Measurements from ENCODE around the gene AADACL3. TPM values are rescaled to one million over a fixed set of nuclear protein-coding genes. Genes with fewer than 3 reads are reported as not detected.

Gene AADACL3
- total RNA-seq, 2 experiments from 2014 or later = not detected

GRCh38 chr1:12734651-12735050 is 18.7 kb downstream of the AADACL3 start:
- DNase-seq = no peak
- POLR2A ChIA-PET = no interaction called here
- Mint-ChIP-seq H3K9me3 (peaks cover 12% of the 10 kb centered on the region), H3K27me3 (peaks cover 43% of the 10 kb centered on the region), H3K36me3 (no peaks in the 10 kb centered on the region), H3K4me3 (no peak overlapping the region), H3K27ac (no peak overlapping the region), H3K4me1 (no peaks in the 10 kb centered on the region)
- no peak for ATAC-seq (ENCODE audit: low read depth)

- H3K4me1 Mint-ChIP-seq = no peaks in the 10 kb centered on the region
- peaks cover 34% of the 10 kb centered on the region for H3K27me3 Mint-ChIP-seq
- no peak overlapping the region for H3K27ac Mint-ChIP-seq
- no peaks in the 10 kb centered on the region for H3K36me3 Mint-ChIP-seq
- ATAC-seq (ENCODE audit: low read depth) (no peak), DNase-seq (no peak)
- no peak overlapping the region for H3K4me3 Mint-ChIP-seq
- POLR2A ChIA-PET = no interaction called here
- H3K9me3 Mint-ChIP-seq = peaks cover 2% of the 10 kb centered on the region
Measured at GRCh38 chr1:12738934-12739333, 23.0 kb downstream of the AADACL3 start.

GRCh38 chr1:12739613-12740012 is 23.7 kb downstream of the AADACL3 start:
- POLR2A ChIA-PET = no interaction called here
- H3K36me3 Mint-ChIP-seq = no peaks in the 10 kb centered on the region
- H3K4me3 Mint-ChIP-seq = no peak overlapping the region
- no peaks in the 10 kb centered on the region for H3K4me1 Mint-ChIP-seq
- peaks cover 2% of the 10 kb centered on the region for H3K9me3 Mint-ChIP-seq
- H3K27me3 Mint-ChIP-seq = peaks cover 33% of the 10 kb centered on the region
- DNase-seq (no peak), ATAC-seq (ENCODE audit: low read depth) (no peak)
- H3K27ac Mint-ChIP-seq = no peak overlapping the region

GRCh38 chr1:12741946-12742345 is 26.0 kb downstream of the AADACL3 start:
- H3K4me3 Mint-ChIP-seq = no peak overlapping the region
- peaks cover 6% of the 10 kb centered on the region for H3K4me1 Mint-ChIP-seq
- no peaks in the 10 kb centered on the region for H3K9me3 Mint-ChIP-seq
- ATAC-seq (ENCODE audit: low read depth) (no peak), DNase-seq (no peak)
- no peaks in the 10 kb centered on the region for H3K36me3 Mint-ChIP-seq
- peaks cover 26% of the 10 kb centered on the region for H3K27me3 Mint-ChIP-seq
- POLR2A ChIA-PET = no interaction called here
- no peak overlapping the region for H3K27ac Mint-ChIP-seq

GRCh38 chr1:12745126-12745991 is 29.4 kb downstream of the AADACL3 start:
- no peak for ATAC-seq (ENCODE audit: low read depth)
- H3K4me1 Mint-ChIP-seq = peaks cover 6% of the 10 kb centered on the region
- no peak overlapping the region for H3K4me3 Mint-ChIP-seq
- H3K9me3 Mint-ChIP-seq = peaks cover 14% of the 10 kb centered on the region
- H3K27ac Mint-ChIP-seq = no peak overlapping the region
- peaks cover 32% of the 10 kb centered on the region for H3K27me3 Mint-ChIP-seq
- POLR2A ChIA-PET = no interaction called here
- H3K36me3 Mint-ChIP-seq = peaks cover 4% of the 10 kb centered on the region
- no peak for DNase-seq

GRCh38 chr1:12745992-12746323 is 30.0 kb downstream of the AADACL3 start, which contains the start of gene CFAP107:
TSS of gene CFAP107 (plus strand) at chr1:12746200. CDS start at chr1:12746431, 231 bp downstream.
- H3K9me3 Mint-ChIP-seq = peaks cover 15% of the 10 kb centered on the region
- no peak within 1 kb of the TSS for H3K27ac Mint-ChIP-seq
- ATAC-seq (ENCODE audit: low read depth) (no peak), DNase-seq (no peak)
- peaks cover 35% of the 10 kb centered on the region for H3K27me3 Mint-ChIP-seq
- H3K36me3 Mint-ChIP-seq = peaks cover 4% of the 10 kb centered on the region
- no peak within 1 kb of the TSS for H3K4me3 Mint-ChIP-seq
- peaks cover 6% of the 10 kb centered on the region for H3K4me1 Mint-ChIP-seq
- POLR2A ChIA-PET = no interaction called here

- Mint-ChIP-seq H3K27me3 (peaks cover 39% of the 10 kb centered on the region), H3K9me3 (peaks cover 15% of the 10 kb centered on the region), H3K4me1 (peaks cover 6% of the 10 kb centered on the region), H3K36me3 (peaks cover 4% of the 10 kb centered on the region), H3K4me3 (no peak overlapping the region), H3K27ac (no peak overlapping the region)
- ATAC-seq (ENCODE audit: low read depth) (no peak), DNase-seq (no peak)
- POLR2A ChIA-PET = no interaction called here
Measured at GRCh38 chr1:12748778-12749355, 33.0 kb downstream of the AADACL3 start.

- H3K36me3 Mint-ChIP-seq = no peaks in the 10 kb centered on the region
- H3K9me3 Mint-ChIP-seq = peaks cover 4% of the 10 kb centered on the region
- no peaks in the 10 kb centered on the region for H3K4me1 Mint-ChIP-seq
- no peak for DNase-seq
- no peak overlapping the region for H3K27ac Mint-ChIP-seq
- no peak overlapping the region for H3K4me3 Mint-ChIP-seq
- ATAC-seq (ENCODE audit: low read depth) = no peak
- peaks cover 39% of the 10 kb centered on the region for H3K27me3 Mint-ChIP-seq
- POLR2A ChIA-PET = no interaction called here
Measured at GRCh38 chr1:12754738-12755137, 38.8 kb downstream of the AADACL3 start.

GRCh38 chr1:12756273-12756672 is 40.4 kb downstream of the AADACL3 start:
- Mint-ChIP-seq H3K4me3 (no peak overlapping the region), H3K27ac (no peak overlapping the region), H3K4me1 (no peaks in the 10 kb centered on the region), H3K27me3 (peaks cover 33% of the 10 kb centered on the region), H3K36me3 (no peaks in the 10 kb centered on the region), H3K9me3 (no peaks in the 10 kb centered on the region)
- ATAC-seq (ENCODE audit: low read depth) (no peak), DNase-seq (no peak)
- POLR2A ChIA-PET = no interaction called here

- H3K36me3 Mint-ChIP-seq = no peaks in the 10 kb centered on the region
- POLR2A ChIA-PET = no interaction called here
- H3K9me3 Mint-ChIP-seq = no peaks in the 10 kb centered on the region
- DNase-seq (no peak), ATAC-seq (ENCODE audit: low read depth) (no peak)
- no peak overlapping the region for H3K4me3 Mint-ChIP-seq
- no peaks in the 10 kb centered on the region for H3K4me1 Mint-ChIP-seq
- no peak overlapping the region for H3K27ac Mint-ChIP-seq
- peaks cover 31% of the 10 kb centered on the region for H3K27me3 Mint-ChIP-seq
Measured at GRCh38 chr1:12756768-12757413, 41.0 kb downstream of the AADACL3 start.

GRCh38 chr1:12757836-12758235 is 41.9 kb downstream of the AADACL3 start:
- no peak for DNase-seq
- Mint-ChIP-seq H3K9me3 (no peaks in the 10 kb centered on the region), H3K4me1 (no peaks in the 10 kb centered on the region), H3K27ac (no peak overlapping the region), H3K36me3 (no peaks in the 10 kb centered on the region), H3K27me3 (peaks cover 28% of the 10 kb centered on the region), H3K4me3 (no peak overlapping the region)
- no peak for ATAC-seq (ENCODE audit: low read depth)
- POLR2A ChIA-PET = no interaction called here

GRCh38 chr1:12760256-12760795 is 44.4 kb downstream of the AADACL3 start:
- no peak overlapping the region for H3K4me3 Mint-ChIP-seq
- peaks cover 22% of the 10 kb centered on the region for H3K27me3 Mint-ChIP-seq
- no peaks in the 10 kb centered on the region for H3K36me3 Mint-ChIP-seq
- POLR2A ChIA-PET = no interaction called here
- H3K27ac Mint-ChIP-seq = no peak overlapping the region
- H3K9me3 Mint-ChIP-seq = no peaks in the 10 kb centered on the region
- DNase-seq (no peak), ATAC-seq (ENCODE audit: low read depth) (no peak)
- no peaks in the 10 kb centered on the region for H3K4me1 Mint-ChIP-seq

- DNase-seq (no peak), ATAC-seq (ENCODE audit: low read depth) (no peak)
- H3K4me3 Mint-ChIP-seq = no peak overlapping the region
- H3K9me3 Mint-ChIP-seq = no peaks in the 10 kb centered on the region
- no peak overlapping the region for H3K27ac Mint-ChIP-seq
- H3K27me3 Mint-ChIP-seq = peaks cover 30% of the 10 kb centered on the region
- POLR2A ChIA-PET = no interaction called here
- H3K4me1 Mint-ChIP-seq = no peaks in the 10 kb centered on the region
- no peaks in the 10 kb centered on the region for H3K36me3 Mint-ChIP-seq
Measured at GRCh38 chr1:12761781-12762180, 45.9 kb downstream of the AADACL3 start.

GRCh38 chr1:12762766-12763165 is 46.9 kb downstream of the AADACL3 start:
- Mint-ChIP-seq H3K36me3 (no peaks in the 10 kb centered on the region), H3K4me3 (no peak overlapping the region), H3K9me3 (no peaks in the 10 kb centered on the region), H3K4me1 (no peaks in the 10 kb centered on the region), H3K27me3 (peaks cover 31% of the 10 kb centered on the region), H3K27ac (no peak overlapping the region)
- no peak for ATAC-seq (ENCODE audit: low read depth)
- POLR2A ChIA-PET = no interaction called here
- no peak for DNase-seq

Data from activated naive CD8-positive, alpha-beta T cell treated with anti-CD3 and anti-CD28 coated beads, Interleukin-2, amount 10 ng/mL, durations not matched to agents 7 days and 5 days (primary cell).